ENCODE results near the gene MACROD2.

MACROD2 gene

DNA sequence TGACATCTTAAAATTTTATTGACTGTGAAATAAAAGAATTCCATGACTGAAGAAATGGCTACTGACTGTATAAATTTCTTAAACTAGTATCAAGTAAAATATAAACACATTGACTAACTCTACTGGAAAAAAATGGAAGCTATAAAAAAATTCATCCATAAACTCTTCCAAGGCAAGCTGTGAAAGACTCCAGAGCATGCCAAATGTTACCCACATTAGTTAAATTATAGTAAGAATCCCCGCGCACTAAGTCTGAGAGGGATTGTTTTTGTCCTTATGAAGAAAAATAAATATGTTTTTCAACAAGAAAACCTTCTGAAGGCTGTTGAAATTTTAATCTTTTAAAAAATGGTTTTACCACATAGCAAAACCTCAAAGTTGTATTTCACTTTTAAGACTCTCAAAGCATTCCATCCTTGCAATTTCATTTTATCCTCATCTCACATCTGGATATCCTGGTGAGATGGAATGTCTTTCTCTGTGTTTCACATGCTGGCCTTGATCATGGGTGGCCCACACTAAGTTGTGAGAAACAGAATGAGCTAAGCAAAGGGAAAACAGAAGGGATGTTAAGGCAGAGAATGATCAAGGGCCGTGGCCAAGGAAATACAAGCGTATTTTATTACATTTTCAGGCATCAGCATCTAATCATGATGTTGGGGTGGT lies 1845.5 kb downstream of the MACROD2 start:
- DNase-seq (ENCODE audit: low spot score), result no peak
- TF ChIP-seq, protein P1, sequence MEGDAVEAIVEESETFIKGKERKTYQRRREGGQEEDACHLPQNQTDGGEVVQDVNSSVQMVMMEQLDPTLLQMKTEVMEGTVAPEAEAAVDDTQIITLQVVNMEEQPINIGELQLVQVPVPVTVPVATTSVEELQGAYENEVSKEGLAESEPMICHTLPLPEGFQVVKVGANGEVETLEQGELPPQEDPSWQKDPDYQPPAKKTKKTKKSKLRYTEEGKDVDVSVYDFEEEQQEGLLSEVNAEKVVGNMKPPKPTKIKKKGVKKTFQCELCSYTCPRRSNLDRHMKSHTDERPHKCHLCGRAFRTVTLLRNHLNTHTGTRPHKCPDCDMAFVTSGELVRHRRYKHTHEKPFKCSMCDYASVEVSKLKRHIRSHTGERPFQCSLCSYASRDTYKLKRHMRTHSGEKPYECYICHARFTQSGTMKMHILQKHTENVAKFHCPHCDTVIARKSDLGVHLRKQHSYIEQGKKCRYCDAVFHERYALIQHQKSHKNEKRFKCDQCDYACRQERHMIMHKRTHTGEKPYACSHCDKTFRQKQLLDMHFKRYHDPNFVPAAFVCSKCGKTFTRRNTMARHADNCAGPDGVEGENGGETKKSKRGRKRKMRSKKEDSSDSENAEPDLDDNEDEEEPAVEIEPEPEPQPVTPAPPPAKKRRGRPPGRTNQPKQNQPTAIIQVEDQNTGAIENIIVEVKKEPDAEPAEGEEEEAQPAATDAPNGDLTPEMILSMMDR (IDR thresholded peaks at IDR 0.05; ENCODE audit: extremely low read depth, missing control alignments), result no peak

DNA sequence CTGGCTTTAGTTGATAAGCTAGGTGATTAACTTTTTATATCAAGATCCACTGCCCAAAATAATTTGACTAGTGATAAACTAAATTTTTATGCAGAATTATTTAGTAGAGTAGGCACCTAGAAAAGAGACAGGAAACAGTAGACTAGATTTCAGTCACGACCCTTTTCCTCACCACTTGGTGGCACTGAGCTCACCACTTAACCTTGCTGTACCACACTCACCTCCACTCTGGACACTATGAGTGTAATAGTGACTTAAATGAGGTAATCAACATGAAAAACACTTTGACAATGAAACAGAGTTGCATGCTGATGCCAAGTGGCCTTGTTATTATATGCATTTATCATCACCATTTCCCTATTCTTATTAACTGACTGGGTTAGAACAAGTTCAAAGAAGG lies 1847.6 kb downstream of the MACROD2 start:
- TF ChIP-seq, protein P1 (IDR thresholded peaks at IDR 0.05; ENCODE audit: extremely low read depth, missing control alignments), result peak; percentile 13
- peak; percentile 7 for DNase-seq (ENCODE audit: low spot score)

DNA sequence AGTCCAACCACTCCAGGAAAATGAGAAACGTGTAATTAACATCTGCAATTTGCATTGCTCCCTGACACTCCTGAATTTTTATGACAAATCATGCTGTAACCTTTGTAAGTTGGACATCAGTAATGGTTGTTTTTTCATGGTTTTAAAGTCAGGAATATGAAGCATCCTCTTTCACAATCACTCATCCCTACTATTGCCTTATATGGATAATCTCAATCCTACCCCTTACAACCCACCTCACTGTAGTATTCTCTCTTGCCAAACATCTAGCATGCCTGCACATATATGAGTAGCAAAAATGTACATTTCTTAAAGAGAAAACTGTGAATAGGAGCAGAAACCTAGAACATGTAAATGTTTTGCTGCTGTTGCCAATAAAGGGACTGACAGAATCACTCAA lies 1848.5 kb downstream of the MACROD2 start:
- no peak for DNase-seq (ENCODE audit: low spot score)
- TF ChIP-seq, protein P1 (IDR thresholded peaks at IDR 0.05; ENCODE audit: extremely low read depth, missing control alignments), result no peak

DNA sequence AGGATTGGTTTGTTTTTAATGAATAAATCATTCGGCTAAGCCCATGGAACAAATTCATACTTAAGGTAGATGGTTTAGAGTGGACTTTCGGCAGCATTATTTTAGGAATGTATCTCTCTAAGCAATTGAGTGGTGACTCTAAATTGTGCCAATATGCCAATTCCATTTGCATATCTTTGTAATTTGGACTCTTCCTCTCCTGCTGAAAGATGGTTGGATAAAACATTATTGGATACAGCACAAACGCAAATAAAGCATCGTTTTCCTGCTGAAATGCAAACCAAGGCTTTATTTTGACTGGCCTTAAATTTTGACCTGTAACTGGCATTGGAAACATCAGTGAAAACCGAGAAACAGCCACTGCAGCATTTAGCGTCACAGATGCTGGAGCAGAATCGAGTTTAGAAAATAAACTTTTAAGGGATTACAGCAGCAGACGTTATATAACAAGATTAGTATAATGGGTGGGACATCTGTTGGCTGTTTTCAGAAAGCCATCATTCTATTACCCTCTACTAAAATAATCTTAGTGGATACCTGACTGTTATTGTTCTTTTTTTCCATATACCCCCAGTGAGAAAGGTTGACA lies 1852.0 kb downstream of the MACROD2 start:
- TF ChIP-seq, protein P1 (IDR thresholded peaks at IDR 0.05; ENCODE audit: extremely low read depth, missing control alignments), result no peak
- DNase-seq (ENCODE audit: low spot score), result no peak

DNA sequence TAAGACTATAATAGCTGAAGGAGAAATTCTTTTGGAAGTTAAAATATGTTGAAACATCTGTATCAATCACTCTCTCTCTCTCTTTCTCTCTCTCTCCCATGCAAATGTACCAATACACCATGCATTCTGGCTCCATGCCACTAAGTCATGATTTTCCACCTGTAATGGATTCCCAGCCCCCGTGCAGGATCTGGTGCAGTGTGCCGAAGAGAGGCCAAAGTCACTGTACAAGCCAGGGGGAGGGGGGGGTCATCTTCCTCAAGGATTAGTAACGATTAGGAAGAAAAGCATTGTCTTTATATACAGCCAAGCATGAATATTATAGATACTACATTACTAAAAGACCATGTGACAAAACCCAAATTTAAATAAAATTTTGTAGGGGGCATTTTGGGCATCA lies 1852.8 kb downstream of the MACROD2 start:
- DNase-seq (ENCODE audit: low spot score), result no peak
- TF ChIP-seq, protein P1 (IDR thresholded peaks at IDR 0.05; ENCODE audit: extremely low read depth, missing control alignments), result no peak

DNA sequence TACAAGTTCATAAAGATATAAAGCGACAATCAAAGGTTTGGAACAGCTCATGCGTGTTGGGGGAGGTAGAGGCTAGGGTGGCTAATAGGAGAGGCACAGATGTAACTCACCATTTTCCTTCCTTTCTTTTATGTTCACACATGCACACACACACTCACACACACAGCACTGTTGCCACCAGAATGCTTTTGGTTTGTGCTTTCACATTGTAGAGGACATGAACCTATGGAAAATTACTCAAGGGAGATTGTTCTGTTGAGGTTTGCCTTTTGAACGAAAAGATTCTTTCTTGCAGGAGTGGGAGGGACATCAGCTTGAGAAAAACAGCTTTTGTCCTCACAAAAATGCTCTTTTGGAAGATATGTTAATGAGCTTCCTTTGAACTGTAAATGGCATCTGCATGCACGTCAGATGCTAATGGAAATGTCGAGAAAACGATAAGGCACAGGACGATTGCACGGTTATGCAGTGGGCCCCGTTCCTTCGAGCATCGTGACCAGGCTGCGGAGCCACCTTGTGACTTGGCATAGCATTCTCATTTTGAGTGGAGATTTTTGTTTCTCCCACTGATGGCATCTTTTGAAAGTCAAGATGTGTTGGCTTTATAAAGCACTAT lies 1853.8 kb downstream of the MACROD2 start:
- TF ChIP-seq, protein P1 (IDR thresholded peaks at IDR 0.05; ENCODE audit: extremely low read depth, missing control alignments), result no peak
- DNase-seq (ENCODE audit: low spot score), result no peak

DNA sequence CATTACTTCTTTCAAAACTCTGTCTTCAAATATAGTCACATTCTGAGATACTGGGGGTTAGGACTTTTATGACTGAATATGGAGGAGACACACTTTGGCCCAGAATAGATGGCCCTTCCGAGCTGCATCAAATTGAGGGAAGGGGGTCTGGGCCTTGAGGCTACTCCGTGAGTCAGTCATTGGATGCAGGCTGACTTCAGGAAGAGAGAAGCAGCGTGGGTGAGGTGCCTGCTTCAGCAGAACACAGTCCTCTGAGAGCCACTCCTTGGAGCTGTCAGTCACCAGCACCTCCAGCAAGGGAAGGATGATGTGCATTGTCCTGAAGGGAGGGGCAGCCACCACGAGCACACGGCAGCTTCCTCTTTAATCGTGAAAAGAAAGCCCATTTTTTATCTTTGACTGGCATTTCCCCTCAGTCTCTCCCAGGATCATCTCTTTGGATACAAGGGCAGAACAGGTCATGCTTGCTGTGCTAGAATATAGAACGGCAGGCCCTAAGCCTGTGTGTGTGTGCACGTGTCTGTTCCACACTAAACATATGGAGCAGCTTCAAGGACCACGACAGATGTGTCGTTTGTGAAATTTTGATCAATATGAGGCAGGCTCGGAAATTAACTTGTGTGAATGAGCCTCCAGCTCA lies 1856.4 kb downstream of the MACROD2 start:
- TF ChIP-seq, protein P1 (IDR thresholded peaks at IDR 0.05; ENCODE audit: extremely low read depth, missing control alignments), result no peak
- no peak for DNase-seq (ENCODE audit: low spot score)
